ENCODE measurements around the gene CRHR2.

Gene CRHR2

DNA sequence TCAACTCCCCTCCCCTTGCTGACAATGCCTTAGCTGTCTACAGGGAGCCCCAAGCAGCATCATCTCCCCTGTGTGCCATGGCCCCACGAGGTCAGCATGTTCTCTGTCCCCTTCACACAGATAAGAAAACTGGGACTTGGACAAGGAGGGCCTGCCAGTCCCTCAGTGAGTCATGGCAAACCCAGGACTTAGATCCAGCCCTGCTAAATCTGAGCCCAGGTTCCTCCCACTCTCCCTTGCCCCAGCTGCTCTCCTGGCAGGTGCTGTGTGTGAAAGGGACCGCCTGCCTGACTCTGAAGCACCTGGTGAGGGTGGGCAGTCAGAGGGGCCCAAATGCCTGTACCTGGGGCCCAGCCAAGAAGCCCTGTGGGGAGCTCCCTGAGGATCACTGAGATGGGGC, 7.4 kb downstream of the CRHR2 start:
- DNase-seq: no peak

DNA sequence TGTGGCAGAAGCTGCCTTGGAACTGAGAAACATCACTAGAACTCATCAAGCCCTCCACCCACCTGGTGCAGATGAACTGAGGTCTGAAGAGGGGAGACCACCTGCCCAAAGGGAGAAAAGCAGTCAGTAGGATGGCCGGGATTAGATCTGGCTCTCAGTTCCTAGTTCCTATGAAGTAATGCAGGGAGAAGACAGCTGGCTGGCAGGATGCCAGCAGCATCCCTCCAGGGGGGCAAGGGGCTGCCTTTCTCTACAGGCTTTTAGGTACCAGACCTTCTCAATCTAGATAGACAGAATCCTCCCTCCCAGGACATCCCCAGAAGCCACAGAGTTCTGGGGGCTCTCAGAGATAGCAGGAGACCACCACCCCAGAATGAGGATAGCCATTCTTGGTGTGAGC, 7.8 kb downstream of the CRHR2 start:
- no peak for DNase-seq

DNA sequence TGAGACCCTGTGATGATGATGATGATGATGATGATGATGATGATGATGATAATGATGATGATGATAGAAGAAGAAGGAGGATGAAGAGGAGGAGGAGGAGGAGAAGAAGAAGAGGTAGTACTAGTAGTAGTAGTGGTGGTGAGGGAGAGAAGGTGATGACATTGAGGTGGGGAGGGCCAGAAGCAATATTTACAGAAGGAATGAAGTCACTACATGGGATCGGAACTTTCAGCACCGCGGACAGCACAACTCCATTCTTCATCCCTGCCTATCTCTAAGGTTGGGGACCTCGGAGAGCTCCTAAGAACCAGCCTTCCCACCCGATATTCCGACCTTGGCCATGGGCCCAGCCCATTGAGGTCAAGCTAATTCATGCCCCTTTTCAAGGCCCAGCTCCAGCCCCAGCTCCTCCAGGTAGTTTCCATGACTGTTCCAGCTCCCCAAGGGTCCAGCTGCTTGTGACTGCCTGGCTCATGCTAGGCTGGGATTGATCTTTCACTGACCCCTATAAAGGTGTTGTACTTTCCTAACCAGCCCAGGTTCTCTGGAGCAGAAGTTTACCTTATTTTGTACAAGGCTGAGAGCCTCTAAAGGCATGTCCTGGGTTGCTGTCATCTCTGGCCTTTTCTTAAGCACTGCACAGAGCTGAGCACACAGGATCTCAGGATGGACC, 10.3 kb downstream of the CRHR2 start:
- no peak for DNase-seq

DNA sequence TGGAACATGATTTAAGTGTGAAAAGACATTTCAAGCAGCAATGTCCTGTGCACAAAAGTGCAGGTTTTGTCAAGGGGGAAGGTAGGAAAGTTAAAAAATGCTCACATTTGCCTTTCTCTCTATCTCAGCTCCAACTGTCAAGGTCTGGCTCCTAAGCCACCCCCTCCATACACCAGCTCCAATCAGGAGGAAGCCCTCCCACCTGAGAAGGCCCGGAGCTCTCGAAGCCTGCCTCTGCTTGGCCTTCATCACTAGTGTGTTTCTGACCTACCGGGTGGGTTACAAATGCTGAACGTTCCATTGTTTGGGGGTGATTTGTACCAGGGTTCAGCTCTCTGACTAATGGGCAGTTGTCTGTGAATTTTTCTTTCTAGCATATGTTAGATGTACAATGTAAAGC, 14.2 kb downstream of the CRHR2 start:
- DNase-seq: no peak

DNA sequence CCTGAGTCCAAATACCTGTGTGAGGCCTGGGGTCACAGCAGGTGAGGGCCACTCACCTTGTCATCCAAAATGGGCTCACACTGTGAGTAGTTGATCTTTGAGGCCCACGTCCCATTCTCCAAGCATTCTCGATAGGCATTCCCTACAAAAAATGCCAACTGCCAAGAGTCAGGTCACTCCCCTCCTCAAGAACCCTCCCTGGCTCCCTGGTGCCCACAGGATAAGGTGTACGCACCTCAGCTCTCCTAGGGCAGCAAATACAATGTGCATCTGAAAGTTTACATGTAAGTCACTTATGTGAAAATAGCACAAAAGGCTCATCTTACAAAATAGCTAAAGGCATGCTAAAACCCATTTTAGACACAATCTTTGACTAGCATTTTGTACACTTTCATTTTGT, 15.1 kb downstream of the CRHR2 start:
- DNase-seq: no peak

DNA sequence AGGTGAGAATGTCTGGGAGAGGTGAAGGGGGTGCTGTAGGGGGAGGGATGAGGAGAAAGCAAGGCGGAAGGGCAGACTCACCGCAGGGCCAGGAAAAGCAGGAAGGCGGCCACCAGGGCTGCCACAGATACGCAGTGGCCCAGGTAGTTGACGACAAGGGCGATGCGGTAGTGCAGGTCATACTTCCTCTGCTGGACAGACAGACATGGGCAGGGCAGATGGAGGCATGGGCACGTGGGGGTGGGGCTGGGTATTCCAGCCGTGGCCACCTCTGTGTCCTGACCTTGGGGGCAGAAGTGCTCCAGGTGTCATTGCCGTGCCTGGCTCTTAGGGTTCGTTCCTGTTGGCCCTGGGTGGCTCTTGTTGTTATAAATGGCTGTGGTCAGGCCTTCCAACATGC, 16.8 kb downstream of the CRHR2 start:
- no peak for DNase-seq

DNA sequence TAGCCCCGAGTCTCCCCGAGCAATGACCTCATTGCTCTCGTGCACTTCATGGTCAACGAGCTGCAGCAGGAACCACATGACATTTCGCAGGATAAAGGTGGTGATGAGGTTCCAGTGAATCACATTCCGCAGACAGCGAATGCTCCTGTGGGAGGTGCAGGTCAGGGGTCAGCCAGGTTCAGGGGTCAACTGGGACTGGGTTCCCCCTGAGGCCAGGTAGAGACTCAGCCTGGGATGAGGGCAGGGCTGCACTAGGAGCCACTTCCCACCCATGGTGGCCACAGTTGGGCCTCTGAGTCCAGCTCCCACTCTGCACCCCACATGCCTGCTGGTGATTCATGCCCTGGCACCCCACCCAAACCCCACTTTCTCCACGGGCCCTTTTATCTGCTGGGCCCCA, 17.2 kb downstream of the CRHR2 start:
- no peak for DNase-seq

DNA sequence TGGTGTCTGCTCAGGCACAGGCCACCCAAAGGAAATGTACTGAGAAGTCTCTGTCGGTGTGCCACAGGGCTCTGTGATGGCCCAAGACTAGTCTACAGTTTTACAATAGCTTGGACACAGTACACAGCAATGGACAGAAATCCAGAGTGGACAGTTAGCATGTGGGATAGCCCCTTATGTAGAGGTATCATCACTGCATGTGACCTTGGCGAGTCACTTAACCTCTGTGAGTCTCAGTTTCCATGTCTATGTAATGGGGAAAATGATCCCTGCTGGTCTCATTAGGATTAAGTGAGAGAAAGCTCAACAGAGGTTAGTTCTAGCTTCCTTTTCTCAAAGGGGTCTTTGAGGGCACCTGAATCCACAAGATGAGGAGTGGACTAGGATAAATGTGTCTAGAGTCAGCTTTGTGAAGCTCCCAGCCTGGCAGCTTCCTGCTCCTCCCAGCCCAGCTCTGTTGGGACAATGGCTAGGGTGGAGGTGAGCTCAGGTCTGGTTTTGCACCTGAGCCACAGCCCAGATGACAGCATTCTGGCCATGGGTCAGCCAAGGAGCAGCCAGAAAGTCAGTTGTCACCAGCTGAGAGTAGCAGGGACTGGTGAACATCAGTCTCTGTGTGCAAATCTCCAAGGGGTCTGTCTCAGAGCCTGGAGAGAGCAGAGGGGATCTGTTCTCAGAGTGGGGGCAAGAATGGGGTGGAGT, 17.9 kb downstream of the CRHR2 start:
- no peak for DNase-seq

DNA sequence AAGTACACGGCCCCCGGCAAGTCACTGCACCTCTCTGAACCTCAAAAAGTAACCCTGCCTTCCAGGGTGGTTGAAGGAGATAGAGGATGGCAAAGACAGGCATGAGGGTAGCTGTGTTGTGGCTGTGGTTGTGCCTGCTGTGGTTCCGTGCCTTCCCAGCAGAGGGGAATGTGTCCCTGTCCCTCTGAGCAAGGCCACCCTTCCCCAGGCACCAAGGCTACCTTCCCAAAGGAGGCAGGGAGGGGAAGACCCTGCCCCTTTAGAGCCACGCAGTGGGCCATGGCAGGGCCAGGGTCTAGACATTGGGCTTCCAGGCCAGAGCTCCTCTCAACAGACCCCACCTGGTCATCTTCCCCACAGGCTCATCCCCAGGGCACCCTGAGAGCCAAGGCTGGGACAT, 18.8 kb downstream of the CRHR2 start:
- no peak for DNase-seq

DNA sequence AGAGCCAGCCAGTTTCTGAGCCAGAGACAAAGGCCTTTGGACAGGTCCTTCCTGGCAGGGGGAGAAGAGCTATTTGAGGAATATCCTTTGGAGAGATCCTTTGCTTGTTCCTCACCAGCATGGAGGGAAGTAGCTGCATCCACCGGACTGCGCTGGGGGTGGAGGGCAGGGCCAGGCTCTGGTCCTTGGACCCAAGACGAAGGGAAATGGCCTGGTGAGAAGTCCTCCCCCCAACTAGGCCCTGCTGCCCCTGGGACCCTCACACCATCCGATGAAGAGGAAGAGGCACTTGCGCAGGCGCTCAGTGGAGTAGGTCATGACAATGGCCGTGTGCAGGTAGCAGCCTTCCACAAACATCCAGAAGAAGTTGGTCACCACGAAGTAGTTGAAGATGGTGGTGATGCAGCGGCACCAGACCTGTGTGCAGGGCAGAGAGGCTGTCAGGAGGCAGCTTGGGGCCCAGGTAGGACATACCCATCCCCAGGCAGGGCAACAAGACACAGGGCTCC, 19.8 kb downstream of the CRHR2 start:
- DNase-seq: no peak

DNA sequence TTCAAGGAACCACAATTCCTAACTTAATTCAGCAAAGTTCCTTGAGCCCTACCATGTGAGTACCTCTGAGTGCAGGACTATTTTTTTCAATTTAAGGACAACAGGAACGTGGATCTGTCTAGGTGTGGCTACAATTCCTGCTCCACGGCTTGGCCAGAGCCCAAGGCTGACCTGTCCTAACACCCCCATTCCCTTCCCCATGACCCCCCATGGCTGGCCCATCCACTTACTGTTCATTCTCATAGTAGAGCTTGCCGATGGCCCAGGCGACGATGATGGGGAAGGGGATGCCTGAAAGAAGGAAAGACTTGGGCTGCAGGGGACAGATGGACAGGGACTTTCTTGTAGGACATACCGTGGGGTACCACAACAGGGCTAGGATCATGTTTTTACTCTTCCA, 20.3 kb downstream of the CRHR2 start:
- DNase-seq: no peak

DNA sequence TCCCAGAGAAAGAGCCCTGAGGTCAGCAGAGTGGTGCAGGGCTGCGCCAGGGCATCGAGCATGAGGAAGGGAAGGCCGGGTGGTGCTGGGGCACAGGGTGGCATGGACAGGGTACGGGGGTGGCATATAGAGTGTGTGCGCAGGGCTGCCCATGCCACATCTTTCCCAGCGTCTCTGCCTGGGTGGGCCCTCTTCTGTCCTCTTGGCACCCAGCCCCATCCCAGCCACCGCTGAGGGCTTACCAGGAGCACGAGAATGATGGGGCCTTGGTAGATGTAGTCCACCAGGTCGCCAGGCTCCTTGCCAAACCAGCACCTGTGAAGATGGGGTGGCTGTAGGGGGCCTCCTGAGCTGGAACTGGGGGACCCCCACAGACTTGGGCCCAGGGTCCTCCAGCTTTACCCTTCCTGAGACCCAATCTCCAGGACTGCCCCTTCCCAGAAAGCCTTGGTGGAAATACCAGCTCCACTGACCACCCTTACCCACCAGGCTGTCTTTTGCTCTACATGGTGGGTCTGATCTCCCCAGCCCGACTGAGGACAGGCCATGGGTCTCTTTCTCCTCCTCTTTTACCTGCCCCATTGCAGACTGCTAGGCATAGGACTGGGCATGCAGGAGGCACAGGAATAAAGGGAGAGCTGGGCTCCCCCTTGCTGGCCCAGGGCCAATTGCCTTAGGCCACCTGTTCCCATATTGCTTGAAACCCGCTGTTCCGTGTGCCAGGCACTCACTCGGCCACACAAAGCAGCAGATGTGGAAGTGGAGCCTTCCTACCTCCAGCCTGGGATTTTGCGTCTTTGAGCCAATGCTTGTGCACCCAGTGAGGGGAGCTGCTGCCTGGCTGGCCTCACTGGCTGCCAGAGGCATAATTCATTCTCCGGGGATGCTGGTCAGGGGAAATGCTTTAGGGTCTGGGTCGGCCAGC, 21.7 kb downstream of the CRHR2 start:
- no peak for DNase-seq

DNA sequence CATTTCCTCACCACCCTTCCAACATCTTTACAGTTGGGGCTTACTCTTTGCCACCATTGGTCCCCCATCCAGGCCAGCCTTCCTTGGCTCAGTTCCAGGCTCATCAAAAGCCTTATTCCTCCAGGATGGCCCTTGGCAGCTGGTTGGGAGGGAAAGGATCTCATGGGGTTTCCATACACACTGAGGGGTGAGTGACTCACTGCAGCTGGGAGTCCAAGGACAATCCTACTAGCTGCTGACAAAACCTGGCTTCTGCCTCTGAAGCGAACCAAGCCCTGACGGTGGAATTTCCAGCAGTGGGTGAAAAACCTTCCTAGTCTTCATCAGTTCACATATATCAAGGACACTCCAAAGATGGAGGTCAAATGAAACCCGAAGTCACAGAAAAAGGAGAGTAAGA, 22.9 kb downstream of the CRHR2 start:
- DNase-seq: no peak

DNA sequence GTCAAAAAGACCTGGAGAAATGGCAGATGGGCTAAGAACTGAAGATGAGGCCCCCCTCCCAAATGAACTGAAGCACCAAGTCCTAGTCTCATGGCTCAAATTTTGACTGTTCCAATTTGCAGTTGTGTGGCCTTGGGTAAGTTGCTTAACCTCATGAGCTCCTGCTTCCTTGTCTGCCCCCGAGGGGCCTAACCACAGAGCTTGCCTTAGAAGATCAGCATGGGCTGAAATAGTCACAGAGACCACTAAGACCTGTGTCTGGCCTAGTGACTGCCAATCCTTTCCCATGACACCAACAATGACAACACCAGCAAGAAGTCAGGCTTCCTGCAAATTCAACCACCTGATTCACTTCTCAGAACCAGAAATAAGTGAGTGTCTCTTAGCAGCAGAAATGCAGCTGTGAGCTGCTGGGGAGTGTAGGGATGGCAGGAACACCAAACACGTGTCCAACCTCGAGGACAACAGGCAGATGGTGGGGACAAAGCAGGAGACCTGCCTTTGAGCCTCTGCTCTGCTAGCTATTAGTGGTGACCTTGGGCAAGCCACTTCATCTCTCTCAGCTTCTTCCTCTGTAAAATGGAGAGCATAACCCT, 23.7 kb downstream of the CRHR2 start:
- DNase-seq: no peak

DNA sequence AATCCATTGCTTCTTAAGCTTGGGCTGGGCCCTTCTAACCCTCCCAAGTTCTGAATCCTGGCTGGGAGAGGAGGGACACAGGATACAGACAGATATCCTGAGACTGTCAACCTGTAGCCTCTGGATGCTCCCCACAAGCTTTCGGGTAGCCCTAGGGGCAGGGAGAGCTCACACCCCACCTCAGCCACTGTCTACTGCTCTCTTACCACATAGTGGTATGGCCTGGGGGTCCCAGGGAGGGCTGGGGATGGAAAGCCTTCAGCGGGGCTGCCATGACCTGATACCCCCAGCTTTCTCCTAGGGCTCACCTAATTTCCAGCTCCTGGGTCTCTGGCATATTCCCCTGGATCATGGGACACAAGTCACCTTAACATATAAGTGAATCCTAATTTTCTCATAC, 25.1 kb downstream of the CRHR2 start:
- DNase-seq: no peak

DNA sequence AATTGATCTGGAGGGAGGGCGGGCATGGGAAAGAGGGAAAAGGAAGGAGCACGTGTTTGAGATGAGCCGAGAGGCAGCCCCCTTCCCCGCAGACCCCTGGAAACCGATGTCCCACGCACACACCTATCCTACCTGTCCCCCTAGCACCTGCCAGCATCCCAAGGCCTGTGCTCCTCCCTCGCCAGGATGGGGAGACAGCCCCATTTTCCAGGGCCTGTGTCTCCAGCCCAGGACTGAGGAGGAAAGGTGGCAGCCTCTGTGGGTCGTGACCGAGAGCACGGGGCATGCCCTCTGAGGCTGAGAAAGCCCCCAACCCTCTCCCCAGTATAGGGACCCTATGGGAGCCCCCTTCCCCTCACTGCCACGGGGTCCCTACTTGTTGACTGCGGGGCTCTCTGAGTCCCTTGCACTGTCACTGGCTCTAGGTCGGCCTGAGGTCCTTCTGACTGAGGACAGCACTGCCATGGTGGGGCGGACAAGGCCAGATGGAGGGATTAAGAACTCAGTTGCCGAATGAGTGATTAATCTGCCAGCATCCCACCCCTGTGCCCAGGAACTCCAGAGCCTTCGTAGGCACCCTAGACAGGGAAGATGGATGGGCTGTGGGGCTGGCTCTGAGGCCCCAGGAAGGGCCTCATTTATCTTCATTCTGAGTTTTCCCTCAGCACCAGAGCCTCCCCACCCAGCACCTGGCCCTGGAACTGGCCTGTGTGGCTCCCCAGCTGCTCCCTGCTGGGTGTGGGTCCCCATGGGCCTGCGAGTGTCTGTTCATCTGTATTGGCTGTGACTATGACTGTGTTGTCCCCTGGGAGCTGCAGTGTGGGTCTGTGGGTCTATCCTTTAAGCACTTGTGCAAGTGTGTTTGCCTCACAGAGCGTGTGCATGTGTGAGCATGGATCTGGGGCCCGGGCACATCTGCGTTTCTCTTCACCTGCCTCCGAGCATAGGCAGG, 26.0 kb downstream of the CRHR2 start:
- no peak for DNase-seq

DNA sequence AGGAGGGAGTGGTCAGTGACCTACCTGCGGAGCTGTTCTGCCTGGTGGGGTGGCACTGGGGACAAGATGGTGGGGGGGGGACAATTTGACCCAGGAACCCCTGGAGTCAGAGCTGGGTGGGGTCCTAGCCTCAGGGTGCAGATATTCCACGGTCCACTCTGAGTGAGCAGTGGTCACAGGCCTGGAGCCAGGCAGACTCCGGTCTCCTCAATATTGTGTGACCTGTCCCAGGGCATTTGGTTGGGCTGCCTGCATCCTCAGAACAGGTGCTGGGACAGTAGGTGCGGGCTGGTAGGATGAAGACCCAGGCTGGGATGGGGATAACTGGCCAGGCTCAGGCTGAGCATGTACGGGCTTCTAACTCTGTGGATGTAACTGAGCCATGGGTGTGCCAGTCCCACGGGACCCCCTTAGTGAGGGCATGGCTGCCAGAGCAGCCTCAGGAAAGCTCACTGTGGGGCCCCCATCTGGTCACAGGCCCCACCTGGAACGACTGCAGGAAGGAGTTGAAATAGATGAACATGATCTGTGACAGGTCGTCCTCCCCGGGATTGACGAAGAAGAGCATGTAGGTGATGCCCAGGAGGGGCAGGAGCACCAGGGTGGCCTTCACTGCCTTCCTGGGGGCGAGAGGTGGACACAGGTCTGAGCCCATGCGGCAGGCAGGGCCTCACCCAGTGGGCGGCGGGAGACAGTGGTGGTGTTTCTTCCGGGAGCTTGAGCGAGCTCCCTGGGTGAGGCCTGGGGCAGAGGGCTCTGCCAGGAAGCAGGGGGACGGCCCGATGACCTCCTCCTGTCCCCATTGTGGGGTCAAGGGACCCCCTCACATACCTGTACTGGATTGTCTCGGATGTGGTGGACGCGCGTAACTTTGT, 26.9 kb downstream of the CRHR2 start:
- DNase-seq: no peak

DNA sequence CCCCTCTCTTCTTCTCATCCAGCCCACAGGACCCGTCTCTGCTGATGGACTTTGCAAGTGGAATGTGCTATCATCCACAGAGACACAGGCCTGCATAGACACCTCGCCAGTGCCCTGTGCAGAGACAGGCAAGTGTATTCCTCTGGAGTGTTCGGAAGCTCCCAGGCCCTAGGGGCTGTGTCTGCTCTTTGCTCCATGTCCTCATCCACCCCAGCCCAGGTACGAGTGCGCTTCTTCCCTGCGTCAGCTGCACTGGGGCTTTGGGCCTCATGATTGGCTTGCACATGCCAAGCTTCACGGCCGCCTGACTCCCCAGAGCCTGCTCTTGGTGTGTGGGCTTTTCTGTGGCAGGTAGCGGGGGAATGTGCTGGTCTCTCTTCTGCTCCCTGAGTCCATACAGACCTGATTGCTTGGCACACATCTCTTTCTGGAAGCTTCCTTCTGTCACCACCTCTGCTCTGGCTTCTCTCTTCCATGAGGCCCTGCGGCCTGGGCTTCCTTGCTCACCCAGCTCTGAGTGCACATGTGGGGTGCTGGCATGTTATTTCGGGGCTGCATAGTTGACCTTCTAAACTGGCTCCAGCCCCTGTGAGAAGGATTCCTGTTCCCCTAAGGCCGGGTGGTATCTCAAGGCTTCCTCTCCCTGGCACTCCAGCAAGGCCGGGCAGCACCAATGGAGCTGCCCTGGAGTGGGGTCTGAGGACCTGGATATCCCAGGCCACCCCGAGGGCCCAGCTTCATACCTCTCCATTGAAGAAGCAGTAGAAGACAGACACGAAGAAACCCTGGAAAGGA, 27.8 kb downstream of the CRHR2 start:
- DNase-seq: no peak

DNA sequence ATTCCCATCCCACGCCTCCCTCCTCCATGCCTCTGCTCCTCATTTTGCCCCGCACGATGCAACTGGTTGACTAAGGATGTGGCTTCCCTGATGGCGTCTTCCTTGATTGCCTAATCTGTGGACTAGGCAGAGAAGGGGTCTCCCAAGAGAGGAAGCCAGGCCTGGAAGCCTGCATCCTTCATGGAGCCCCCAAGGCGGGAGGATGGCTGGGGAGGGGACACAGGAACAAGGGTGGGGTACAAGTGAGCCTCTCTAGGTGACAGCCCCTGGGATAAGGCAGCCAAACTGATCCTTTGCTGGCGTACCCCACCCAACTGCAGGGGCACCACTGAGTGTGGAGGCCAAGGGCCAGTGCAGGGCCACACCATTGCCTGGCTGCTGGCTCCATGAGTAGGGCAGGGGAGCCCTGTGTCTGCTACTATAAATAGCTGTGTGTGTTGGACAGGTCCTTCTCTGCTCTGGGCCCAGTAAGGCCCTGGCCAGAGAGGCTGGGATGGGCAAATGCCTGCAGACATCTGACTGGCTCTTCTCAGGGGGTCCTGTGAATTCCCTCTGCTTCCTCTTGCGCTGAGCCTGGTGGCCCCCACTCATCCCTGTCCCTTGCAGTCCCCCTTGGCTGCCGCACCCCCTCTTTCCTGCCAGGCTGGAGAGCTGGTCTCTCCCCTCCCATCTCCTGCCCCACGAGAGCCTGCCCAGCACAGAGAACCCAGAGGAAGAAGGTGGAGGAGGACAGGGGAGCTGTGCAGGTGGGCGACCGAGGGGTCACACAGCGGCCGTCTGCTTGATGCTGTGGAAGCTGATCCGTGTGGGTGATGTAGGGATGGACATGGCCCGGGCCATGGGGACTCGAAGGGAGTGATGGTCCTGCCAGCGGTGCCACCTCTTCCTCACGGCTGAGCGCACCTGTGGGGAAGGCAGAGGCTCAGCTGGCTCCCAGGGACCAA, 29.3 kb downstream of the CRHR2 start:
- DNase-seq: no peak
